Activated CD4-positive, alpha-beta memory T cell treated with anti-CD3 and anti-CD28 coated beads for 36 hours (primary cell): ENCODE results near the gene SULT1A1. TPM values are rescaled to one million over a fixed set of nuclear protein-coding genes. Genes with fewer than 3 reads are reported as not detected.
"Not testable (repeated sequence)": the region's sequence is repeated elsewhere in the genome, so short reads cannot be mapped to it uniquely, and the experiment has no call there.

ENCODE experiments used
- CTCF ChIA-PET: fragments of 350-600 bp; sonication (Branson Sonifier 250); formaldehyde crosslinking; loops from one replicate; lab custom pipeline; 2021; ENCODE audit warnings: antibody characterized with exemption, inconsistent platforms; lab: Charles Lee
- POLR2A ChIA-PET: fragments of 350-600 bp; sonication (Branson Sonifier 250); formaldehyde crosslinking; loops from one replicate; lab custom pipeline; 2021; ENCODE audit warnings: antibody characterized with exemption; lab: Charles Lee
- DNase-seq: peaks from one replicate; pipeline ENCODE4 v3.0.0-alpha.2; 2020
- H3K27ac Mint-ChIP-seq: one replicate; pipeline ENCODE4 v1.8.0; 2021; ENCODE audit warnings: mixed read lengths
- H3K27me3 Mint-ChIP-seq: one replicate; pipeline ENCODE4 v1.8.0; 2021; ENCODE audit warnings: mixed read lengths
- H3K36me3 Mint-ChIP-seq: one replicate; pipeline ENCODE4 v1.8.0; 2021; ENCODE audit warnings: mixed read lengths
- H3K4me1 Mint-ChIP-seq: one replicate; pipeline ENCODE4 v1.8.0; 2021; ENCODE audit warnings: low read depth, mixed read lengths
- H3K4me3 Mint-ChIP-seq: one replicate; pipeline ENCODE4 v1.8.0; 2021; ENCODE audit warnings: mild to moderate bottlenecking, mixed read lengths
- H3K9me3 Mint-ChIP-seq: one replicate; pipeline ENCODE4 v1.8.0; 2021; ENCODE audit warnings: mixed read lengths
- intact Hi-C: fragments of 100-400 bp; cut with micrococcal nuclease; formaldehyde crosslinking; loops from one replicate; pipeline ENCODE4 v1.15.1; 2023
- total RNA-seq, 2 experiments: library from RNA; stranded (reverse); gene quantifications; one replicate each; pipeline ENCODE4 v1.2.3, GENCODE V29; 2021

The SULT1A1 gene
- total RNA-seq, 2 experiments from 2014 or later = 8.7 to 9.0 TPM

- H3K27ac Mint-ChIP-seq, intact Hi-C loops, H3K4me1 Mint-ChIP-seq, H3K9me3 Mint-ChIP-seq, H3K27me3 Mint-ChIP-seq, CTCF ChIA-PET, DNase-seq, H3K4me3 Mint-ChIP-seq, H3K36me3 Mint-ChIP-seq: not testable (repeated sequence)
- POLR2A ChIA-PET = interaction anchor here (0.6 kb wide), 1 partner anchor 71 kb away, joined by 3 read pairs; no protein-coding TSS in a partner anchor
Observed at GRCh38 chr16:28595451-28595850, 14.4 kb downstream of the SULT1A1 start.

GRCh38 chr16:28592979-28593553, 16.8 kb downstream of the SULT1A1 start:
- Mint-ChIP-seq H3K4me1 (no peaks in the 10 kb centered on the region), H3K27ac (no peak overlapping the region), H3K27me3 (no peaks in the 10 kb centered on the region), H3K4me3 (no peak overlapping the region), H3K36me3 (peaks cover 4% of the 10 kb centered on the region), H3K9me3 (no peaks in the 10 kb centered on the region)
- ChIA-PET POLR2A (no interaction called here), CTCF (no interaction called here)
- intact Hi-C loops = no loop called here
- DNase-seq = no peak

- DNase-seq = no peak
- Mint-ChIP-seq H3K36me3 (peaks cover 4% of the 10 kb centered on the region), H3K4me1 (no peaks in the 10 kb centered on the region), H3K4me3 (no peak overlapping the region), H3K27ac (no peak overlapping the region), H3K27me3 (no peaks in the 10 kb centered on the region), H3K9me3 (no peaks in the 10 kb centered on the region)
- CTCF ChIA-PET = no interaction called here
- intact Hi-C loops = no loop called here
- POLR2A ChIA-PET = no interaction called here
Observed at GRCh38 chr16:28592511-28592910, 17.3 kb downstream of the SULT1A1 start.

GRCh38 chr16:28591355-28591754, 18.5 kb downstream of the SULT1A1 start:
- Mint-ChIP-seq H3K9me3 (no peaks in the 10 kb centered on the region), H3K4me1 (no peaks in the 10 kb centered on the region), H3K27me3 (no peaks in the 10 kb centered on the region), H3K27ac (no peak overlapping the region), H3K36me3 (peaks cover 9% of the 10 kb centered on the region), H3K4me3 (no peak overlapping the region)
- ChIA-PET CTCF (no interaction called here), POLR2A (no interaction called here)
- intact Hi-C loops = no loop called here
- no peak for DNase-seq

GRCh38 chr16:28590384-28591340, 19.2 kb downstream of the SULT1A1 start:
- H3K4me3 Mint-ChIP-seq = no peak overlapping the region
- H3K27ac Mint-ChIP-seq = no peak overlapping the region
- no peaks in the 10 kb centered on the region for H3K4me1 Mint-ChIP-seq
- POLR2A ChIA-PET = no interaction called here
- H3K9me3 Mint-ChIP-seq = no peaks in the 10 kb centered on the region
- CTCF ChIA-PET = no interaction called here
- DNase-seq = no peak
- intact Hi-C loops = no loop called here
- peaks cover 9% of the 10 kb centered on the region for H3K36me3 Mint-ChIP-seq
- H3K27me3 Mint-ChIP-seq = no peaks in the 10 kb centered on the region

GRCh38 chr16:28589930-28590329, 19.9 kb downstream of the SULT1A1 start:
- H3K36me3 Mint-ChIP-seq = peaks cover 12% of the 10 kb centered on the region
- H3K27ac Mint-ChIP-seq = no peak overlapping the region
- no peak overlapping the region for H3K4me3 Mint-ChIP-seq

GRCh38 chr16:28589069-28589468, 20.8 kb downstream of the SULT1A1 start:
- H3K36me3 Mint-ChIP-seq = peaks cover 15% of the 10 kb centered on the region

More at GRCh38 chr16:28589930-28590329, 19.9 kb downstream of the SULT1A1 start:
- H3K9me3 Mint-ChIP-seq = no peaks in the 10 kb centered on the region
- H3K4me1 Mint-ChIP-seq = no peaks in the 10 kb centered on the region
- DNase-seq = no peak
- POLR2A ChIA-PET = no interaction called here
- CTCF ChIA-PET = no interaction called here
- H3K27me3 Mint-ChIP-seq = no peaks in the 10 kb centered on the region
- intact Hi-C loops = no loop called here

GRCh38 chr16:28587386-28587785, 22.5 kb downstream of the SULT1A1 start:
- Mint-ChIP-seq H3K9me3 (no peaks in the 10 kb centered on the region), H3K4me3 (no peak overlapping the region), H3K27me3 (no peaks in the 10 kb centered on the region), H3K27ac (no peak overlapping the region), H3K4me1 (no peaks in the 10 kb centered on the region), H3K36me3 (peaks cover 17% of the 10 kb centered on the region)
- no peak for DNase-seq
- intact Hi-C loops = no loop called here
- ChIA-PET CTCF (no interaction called here), POLR2A (no interaction called here)

More at GRCh38 chr16:28589069-28589468, 20.8 kb downstream of the SULT1A1 start:
- no peaks in the 10 kb centered on the region for H3K27me3 Mint-ChIP-seq
- no peak for DNase-seq
- POLR2A ChIA-PET = no interaction called here
- CTCF ChIA-PET = no interaction called here
- H3K27ac Mint-ChIP-seq = no peak overlapping the region
- H3K9me3 Mint-ChIP-seq = no peaks in the 10 kb centered on the region
- intact Hi-C loops = no loop called here
- no peak overlapping the region for H3K4me3 Mint-ChIP-seq
- H3K4me1 Mint-ChIP-seq = no peaks in the 10 kb centered on the region

- Mint-ChIP-seq H3K9me3 (no peaks in the 10 kb centered on the region), H3K27me3 (no peaks in the 10 kb centered on the region), H3K4me1 (no peaks in the 10 kb centered on the region), H3K27ac (no peak overlapping the region), H3K4me3 (no peak overlapping the region), H3K36me3 (peaks cover 19% of the 10 kb centered on the region)
- DNase-seq = no peak
- ChIA-PET POLR2A (no interaction called here), CTCF (no interaction called here)
- intact Hi-C loops = no loop called here
Observed at GRCh38 chr16:28586466-28586865, 23.4 kb downstream of the SULT1A1 start.

- H3K27me3 Mint-ChIP-seq = no peaks in the 10 kb centered on the region
- no peaks in the 10 kb centered on the region for H3K9me3 Mint-ChIP-seq
- H3K36me3 Mint-ChIP-seq = peaks cover 22% of the 10 kb centered on the region
- no peak for DNase-seq
- intact Hi-C loops = no loop called here
- H3K4me3 Mint-ChIP-seq = no peak overlapping the region
- H3K4me1 Mint-ChIP-seq = no peaks in the 10 kb centered on the region
- no peak overlapping the region for H3K27ac Mint-ChIP-seq
- ChIA-PET CTCF (no interaction called here), POLR2A (no interaction called here)
Observed at GRCh38 chr16:28585674-28586073, 24.2 kb downstream of the SULT1A1 start.

- ChIA-PET POLR2A (interaction anchor here (1.2 kb wide), 1 partner anchor 39 kb away, joined by 3 read pairs; no protein-coding TSS in a partner anchor), CTCF (interaction anchor here (0.9 kb wide), 1 partner anchor 365 kb away, joined by 3 read pairs; no protein-coding TSS in a partner anchor)
- Mint-ChIP-seq H3K9me3 (no peaks in the 10 kb centered on the region), H3K36me3 (peaks cover 13% of the 10 kb centered on the region), H3K27me3 (no peaks in the 10 kb centered on the region), H3K4me1 (peaks cover 2% of the 10 kb centered on the region), H3K4me3 (no peak overlapping the region), H3K27ac (no peak overlapping the region)
- intact Hi-C loops = no loop called here
- no peak for DNase-seq
Observed at GRCh38 chr16:28580726-28581315, 29.0 kb downstream of the SULT1A1 start.

- Mint-ChIP-seq H3K27me3 (no peaks in the 10 kb centered on the region), H3K4me3 (no peak overlapping the region), H3K27ac (no peak overlapping the region), H3K4me1 (peaks cover 7% of the 10 kb centered on the region), H3K9me3 (no peaks in the 10 kb centered on the region), H3K36me3 (peaks cover 1% of the 10 kb centered on the region)
- DNase-seq = no peak
- intact Hi-C loops = no loop called here
- ChIA-PET POLR2A (no interaction called here), CTCF (no interaction called here)
Observed at GRCh38 chr16:28575446-28576109, 34.3 kb downstream of the SULT1A1 start.
